ENCODE data around the gene ROBO1.

DNA sequence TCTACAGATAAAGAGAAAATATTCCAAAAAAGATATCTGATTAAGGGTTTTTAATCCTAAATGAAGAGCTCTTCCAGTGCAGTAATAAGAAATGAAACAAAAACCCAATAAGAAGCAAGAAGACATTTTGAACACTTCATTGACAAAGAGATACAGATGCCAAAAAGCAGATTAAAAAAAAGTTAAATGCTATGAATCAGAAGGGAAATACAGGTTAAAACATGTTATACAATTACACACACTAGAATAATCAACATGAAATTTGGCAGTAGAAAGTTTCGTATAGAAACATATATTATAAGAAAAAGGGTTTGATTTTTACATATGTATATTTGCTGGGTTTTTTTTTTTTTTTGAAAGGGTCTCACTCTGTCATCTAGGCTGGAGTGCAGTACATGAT is 135.0 kb downstream of the ROBO1 start:
- TF ChIP-seq, protein P1, sequence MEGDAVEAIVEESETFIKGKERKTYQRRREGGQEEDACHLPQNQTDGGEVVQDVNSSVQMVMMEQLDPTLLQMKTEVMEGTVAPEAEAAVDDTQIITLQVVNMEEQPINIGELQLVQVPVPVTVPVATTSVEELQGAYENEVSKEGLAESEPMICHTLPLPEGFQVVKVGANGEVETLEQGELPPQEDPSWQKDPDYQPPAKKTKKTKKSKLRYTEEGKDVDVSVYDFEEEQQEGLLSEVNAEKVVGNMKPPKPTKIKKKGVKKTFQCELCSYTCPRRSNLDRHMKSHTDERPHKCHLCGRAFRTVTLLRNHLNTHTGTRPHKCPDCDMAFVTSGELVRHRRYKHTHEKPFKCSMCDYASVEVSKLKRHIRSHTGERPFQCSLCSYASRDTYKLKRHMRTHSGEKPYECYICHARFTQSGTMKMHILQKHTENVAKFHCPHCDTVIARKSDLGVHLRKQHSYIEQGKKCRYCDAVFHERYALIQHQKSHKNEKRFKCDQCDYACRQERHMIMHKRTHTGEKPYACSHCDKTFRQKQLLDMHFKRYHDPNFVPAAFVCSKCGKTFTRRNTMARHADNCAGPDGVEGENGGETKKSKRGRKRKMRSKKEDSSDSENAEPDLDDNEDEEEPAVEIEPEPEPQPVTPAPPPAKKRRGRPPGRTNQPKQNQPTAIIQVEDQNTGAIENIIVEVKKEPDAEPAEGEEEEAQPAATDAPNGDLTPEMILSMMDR (optimal IDR thresholded peaks at IDR 0.05 in 1 of 3, IDR thresholded peaks at IDR 0.05 in 1 of 3, conservative IDR thresholded peaks at IDR 0.05 in 1 of 3; ENCODE audit: extremely low read depth in 1 of 3, insufficient read depth in 2 of 3, low read length in 3 of 3): no peak
- TF ChIP-seq EZH2 (IDR thresholded peaks at IDR 0.05; ENCODE audit: low read length): no peak
